ENCODE data around the gene RNF215. TPM values are rescaled to one million over a fixed set of nuclear protein-coding genes. Genes with fewer than 3 reads are reported as not detected.
A peak's percentile ranks its signal among the peaks of the same experiment; 100 is the strongest.

RNF215 gene
- total and polyA plus RNA-seq, 2 of the 13 experiments (the other 11 are each of a cell fraction or from before 2014, with no cell fraction given) = 5.3 to 6.1 TPM

DNA sequence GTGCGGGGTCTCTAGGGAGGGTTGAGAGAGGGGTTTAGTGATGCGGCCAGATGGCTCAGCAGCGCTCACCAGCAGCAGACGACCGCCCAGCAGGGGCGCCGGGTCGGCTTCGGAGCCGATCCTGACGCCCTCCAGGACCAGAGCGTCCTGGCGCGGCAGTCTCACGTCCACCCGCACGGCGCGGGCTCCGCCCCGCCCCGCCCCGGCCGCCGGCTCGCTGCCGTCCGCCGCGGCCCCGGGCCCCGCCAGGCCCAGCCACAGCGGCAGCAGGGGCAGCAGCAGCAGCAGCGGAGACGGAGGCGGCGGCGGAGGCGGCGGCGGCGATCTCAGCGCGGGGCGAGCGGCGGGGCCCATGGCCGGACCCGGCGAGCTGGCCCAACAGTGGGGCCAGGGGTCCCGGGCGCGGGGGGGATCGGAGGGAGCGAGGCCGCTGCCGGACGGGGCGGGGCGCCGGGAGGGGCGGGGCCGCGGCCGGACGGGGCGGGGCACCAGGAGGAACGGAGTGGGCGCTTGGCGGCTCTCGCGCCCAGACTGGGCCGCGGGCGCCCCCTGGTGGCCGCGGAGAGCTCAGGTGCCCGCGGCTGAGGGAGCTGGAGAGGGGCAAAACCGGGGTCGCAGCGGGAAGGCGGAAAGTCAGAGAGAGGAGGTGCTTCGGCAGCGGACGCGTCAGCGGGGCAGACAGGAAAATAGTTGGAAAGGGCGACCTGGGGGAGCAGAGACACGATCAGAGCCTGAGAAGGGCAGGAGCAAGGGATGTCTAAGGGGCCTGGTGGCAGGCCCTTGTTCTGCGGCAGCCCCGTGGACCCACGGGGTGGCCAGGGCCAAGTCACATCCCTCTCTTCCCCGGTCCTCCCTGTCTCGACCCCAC lies at the start of gene RNF215 (continued):
- TF ChIP-seq ZNF761 (CRISPR knock-in tag; conservative IDR thresholded peaks at IDR 0.05) = no peak
- TF ChIP-seq IRX3 (CRISPR knock-in tag; IDR thresholded peaks at IDR 0.05; ENCODE audit: borderline replicate concordance, low read depth) = peak; percentile 52; the same call in 1 of the 2 replicates
- TF ChIP-seq SIX1 (CRISPR knock-in tag; IDR thresholded peaks at IDR 0.05; ENCODE audit: borderline replicate concordance) = no peak
- TF ChIP-seq HOXA9 (CRISPR knock-in tag; IDR thresholded peaks at IDR 0.05; ENCODE audit: borderline replicate concordance) = no peak
- TF ChIP-seq FOXA3 (CRISPR knock-in tag; IDR thresholded peaks at IDR 0.05) = no peak
- TF ChIP-seq, protein P1, sequence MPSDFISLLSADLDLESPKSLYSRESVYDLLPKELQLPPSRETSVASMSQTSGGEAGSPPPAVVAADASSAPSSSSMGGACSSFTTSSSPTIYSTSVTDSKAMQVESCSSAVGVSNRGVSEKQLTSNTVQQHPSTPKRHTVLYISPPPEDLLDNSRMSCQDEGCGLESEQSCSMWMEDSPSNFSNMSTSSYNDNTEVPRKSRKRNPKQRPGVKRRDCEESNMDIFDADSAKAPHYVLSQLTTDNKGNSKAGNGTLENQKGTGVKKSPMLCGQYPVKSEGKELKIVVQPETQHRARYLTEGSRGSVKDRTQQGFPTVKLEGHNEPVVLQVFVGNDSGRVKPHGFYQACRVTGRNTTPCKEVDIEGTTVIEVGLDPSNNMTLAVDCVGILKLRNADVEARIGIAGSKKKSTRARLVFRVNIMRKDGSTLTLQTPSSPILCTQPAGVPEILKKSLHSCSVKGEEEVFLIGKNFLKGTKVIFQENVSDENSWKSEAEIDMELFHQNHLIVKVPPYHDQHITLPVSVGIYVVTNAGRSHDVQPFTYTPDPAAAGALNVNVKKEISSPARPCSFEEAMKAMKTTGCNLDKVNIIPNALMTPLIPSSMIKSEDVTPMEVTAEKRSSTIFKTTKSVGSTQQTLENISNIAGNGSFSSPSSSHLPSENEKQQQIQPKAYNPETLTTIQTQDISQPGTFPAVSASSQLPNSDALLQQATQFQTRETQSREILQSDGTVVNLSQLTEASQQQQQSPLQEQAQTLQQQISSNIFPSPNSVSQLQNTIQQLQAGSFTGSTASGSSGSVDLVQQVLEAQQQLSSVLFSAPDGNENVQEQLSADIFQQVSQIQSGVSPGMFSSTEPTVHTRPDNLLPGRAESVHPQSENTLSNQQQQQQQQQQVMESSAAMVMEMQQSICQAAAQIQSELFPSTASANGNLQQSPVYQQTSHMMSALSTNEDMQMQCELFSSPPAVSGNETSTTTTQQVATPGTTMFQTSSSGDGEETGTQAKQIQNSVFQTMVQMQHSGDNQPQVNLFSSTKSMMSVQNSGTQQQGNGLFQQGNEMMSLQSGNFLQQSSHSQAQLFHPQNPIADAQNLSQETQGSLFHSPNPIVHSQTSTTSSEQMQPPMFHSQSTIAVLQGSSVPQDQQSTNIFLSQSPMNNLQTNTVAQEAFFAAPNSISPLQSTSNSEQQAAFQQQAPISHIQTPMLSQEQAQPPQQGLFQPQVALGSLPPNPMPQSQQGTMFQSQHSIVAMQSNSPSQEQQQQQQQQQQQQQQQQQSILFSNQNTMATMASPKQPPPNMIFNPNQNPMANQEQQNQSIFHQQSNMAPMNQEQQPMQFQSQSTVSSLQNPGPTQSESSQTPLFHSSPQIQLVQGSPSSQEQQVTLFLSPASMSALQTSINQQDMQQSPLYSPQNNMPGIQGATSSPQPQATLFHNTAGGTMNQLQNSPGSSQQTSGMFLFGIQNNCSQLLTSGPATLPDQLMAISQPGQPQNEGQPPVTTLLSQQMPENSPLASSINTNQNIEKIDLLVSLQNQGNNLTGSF (CRISPR knock-in tag; IDR thresholded peaks at IDR 0.05) = no peak
- no peak for TF ChIP-seq ZNF546 (CRISPR knock-in tag; conservative IDR thresholded peaks at IDR 0.05)
- TF ChIP-seq ZNF263 (CRISPR knock-in tag; IDR thresholded peaks at IDR 0.05) = no peak
- TF ChIP-seq, protein P2, sequence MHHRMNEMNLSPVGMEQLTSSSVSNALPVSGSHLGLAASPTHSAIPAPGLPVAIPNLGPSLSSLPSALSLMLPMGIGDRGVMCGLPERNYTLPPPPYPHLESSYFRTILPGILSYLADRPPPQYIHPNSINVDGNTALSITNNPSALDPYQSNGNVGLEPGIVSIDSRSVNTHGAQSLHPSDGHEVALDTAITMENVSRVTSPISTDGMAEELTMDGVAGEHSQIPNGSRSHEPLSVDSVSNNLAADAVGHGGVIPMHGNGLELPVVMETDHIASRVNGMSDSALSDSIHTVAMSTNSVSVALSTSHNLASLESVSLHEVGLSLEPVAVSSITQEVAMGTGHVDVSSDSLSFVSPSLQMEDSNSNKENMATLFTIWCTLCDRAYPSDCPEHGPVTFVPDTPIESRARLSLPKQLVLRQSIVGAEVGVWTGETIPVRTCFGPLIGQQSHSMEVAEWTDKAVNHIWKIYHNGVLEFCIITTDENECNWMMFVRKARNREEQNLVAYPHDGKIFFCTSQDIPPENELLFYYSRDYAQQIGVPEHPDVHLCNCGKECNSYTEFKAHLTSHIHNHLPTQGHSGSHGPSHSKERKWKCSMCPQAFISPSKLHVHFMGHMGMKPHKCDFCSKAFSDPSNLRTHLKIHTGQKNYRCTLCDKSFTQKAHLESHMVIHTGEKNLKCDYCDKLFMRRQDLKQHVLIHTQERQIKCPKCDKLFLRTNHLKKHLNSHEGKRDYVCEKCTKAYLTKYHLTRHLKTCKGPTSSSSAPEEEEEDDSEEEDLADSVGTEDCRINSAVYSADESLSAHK (CRISPR knock-in tag; IDR thresholded peaks at IDR 0.05; ENCODE audit: borderline replicate concordance) = no peak
- TF ChIP-seq, protein P3, sequence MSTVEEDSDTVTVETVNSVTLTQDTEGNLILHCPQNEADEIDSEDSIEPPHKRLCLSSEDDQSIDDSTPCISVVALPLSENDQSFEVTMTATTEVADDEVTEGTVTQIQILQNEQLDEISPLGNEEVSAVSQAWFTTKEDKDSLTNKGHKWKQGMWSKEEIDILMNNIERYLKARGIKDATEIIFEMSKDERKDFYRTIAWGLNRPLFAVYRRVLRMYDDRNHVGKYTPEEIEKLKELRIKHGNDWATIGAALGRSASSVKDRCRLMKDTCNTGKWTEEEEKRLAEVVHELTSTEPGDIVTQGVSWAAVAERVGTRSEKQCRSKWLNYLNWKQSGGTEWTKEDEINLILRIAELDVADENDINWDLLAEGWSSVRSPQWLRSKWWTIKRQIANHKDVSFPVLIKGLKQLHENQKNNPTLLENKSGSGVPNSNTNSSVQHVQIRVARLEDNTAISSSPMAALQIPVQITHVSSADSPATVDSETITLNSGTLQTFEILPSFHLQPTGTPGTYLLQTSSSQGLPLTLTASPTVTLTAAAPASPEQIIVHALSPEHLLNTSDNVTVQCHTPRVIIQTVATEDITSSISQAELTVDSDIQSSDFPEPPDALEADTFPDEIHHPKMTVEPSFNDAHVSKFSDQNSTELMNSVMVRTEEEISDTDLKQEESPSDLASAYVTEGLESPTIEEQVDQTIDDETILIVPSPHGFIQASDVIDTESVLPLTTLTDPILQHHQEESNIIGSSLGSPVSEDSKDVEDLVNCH (CRISPR knock-in tag; IDR thresholded peaks at IDR 0.05) = no peak
- TF ChIP-seq, protein P4, sequence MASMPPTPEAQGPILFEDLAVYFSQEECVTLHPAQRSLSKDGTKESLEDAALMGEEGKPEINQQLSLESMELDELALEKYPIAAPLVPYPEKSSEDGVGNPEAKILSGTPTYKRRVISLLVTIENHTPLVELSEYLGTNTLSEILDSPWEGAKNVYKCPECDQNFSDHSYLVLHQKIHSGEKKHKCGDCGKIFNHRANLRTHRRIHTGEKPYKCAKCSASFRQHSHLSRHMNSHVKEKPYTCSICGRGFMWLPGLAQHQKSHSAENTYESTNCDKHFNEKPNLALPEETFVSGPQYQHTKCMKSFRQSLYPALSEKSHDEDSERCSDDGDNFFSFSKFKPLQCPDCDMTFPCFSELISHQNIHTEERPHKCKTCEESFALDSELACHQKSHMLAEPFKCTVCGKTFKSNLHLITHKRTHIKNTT (CRISPR knock-in tag; IDR thresholded peaks at IDR 0.05) = no peak
- no peak for TF ChIP-seq ISL2 (CRISPR knock-in tag; IDR thresholded peaks at IDR 0.05)
- no peak for TF ChIP-seq ZMYM3 (CRISPR knock-in tag; IDR thresholded peaks at IDR 0.05)
- TF ChIP-seq, protein P5, sequence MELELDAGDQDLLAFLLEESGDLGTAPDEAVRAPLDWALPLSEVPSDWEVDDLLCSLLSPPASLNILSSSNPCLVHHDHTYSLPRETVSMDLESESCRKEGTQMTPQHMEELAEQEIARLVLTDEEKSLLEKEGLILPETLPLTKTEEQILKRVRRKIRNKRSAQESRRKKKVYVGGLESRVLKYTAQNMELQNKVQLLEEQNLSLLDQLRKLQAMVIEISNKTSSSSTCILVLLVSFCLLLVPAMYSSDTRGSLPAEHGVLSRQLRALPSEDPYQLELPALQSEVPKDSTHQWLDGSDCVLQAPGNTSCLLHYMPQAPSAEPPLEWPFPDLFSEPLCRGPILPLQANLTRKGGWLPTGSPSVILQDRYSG (CRISPR knock-in tag; IDR thresholded peaks at IDR 0.05) = no peak
